HepG2 (cell line): ENCODE data around the gene ALDOA. TPM values are rescaled to one million over a fixed set of nuclear protein-coding genes. Genes with fewer than 3 reads are reported as not detected.

Experiments
- AGO1 ChIP-seq: fragments of 200-400 bp; formaldehyde crosslinking; IDR thresholded peaks from 2 replicates; pipeline ENCODE4 v1.6.1; 2017; ENCODE audit warnings: mild to moderate bottlenecking, low read depth, low read length, moderate library complexity; ENCODE audit not compliant: poor library complexity, severe bottlenecking
- CCDC6 ChIP-seq: sonication (generic); formaldehyde crosslinking; IDR thresholded peaks from 2 replicates; pipeline ENCODE4 v1.8.1; 2022; ENCODE audit warnings: mild to moderate bottlenecking, missing genetic modification reagents, moderate library complexity
- GTF3A ChIP-seq: sonication (generic); formaldehyde crosslinking; conservative IDR thresholded peaks from 2 replicates; pipeline ENCODE4 v1.4.0; 2020; ENCODE audit warnings: mild to moderate bottlenecking, missing genetic modification reagents
- HHEX ChIP-seq: IDR thresholded peaks from 2 replicates; pipeline ENCODE4 v1.6.1; 2016; ENCODE audit warnings: control low read depth
- HMGA1 ChIP-seq: sonication (generic); formaldehyde crosslinking; conservative IDR thresholded peaks from 2 replicates; pipeline ENCODE4 v1.4.0; 2020; ENCODE audit warnings: missing genetic modification reagents
- HOMEZ ChIP-seq: IDR thresholded peaks from 2 replicates; pipeline ENCODE4 v1.6.1; 2016; ENCODE audit warnings: low read depth
- NR2F6 ChIP-seq, 2 experiments: IDR thresholded peaks; 2 replicates each; pipeline ENCODE4 v1.6.1; 2016; ENCODE audit warnings: antibody characterized with exemption in 1 of 2, mild to moderate bottlenecking in 1 of 2
- SKI ChIP-seq: fragments of 450-650 bp; IDR thresholded peaks from one replicate; pipeline ENCODE4 v1.6.1; 2018; ENCODE audit warnings: mild to moderate bottlenecking; ENCODE audit not compliant: partially characterized antibody
- SKIL ChIP-seq: sonication (generic); formaldehyde crosslinking; IDR thresholded peaks from 2 replicates; pipeline ENCODE4 v1.8.0; 2022; ENCODE audit warnings: missing genetic modification reagents, mild to moderate bottlenecking, moderate library complexity, borderline replicate concordance
- ZBTB14 ChIP-seq: sonication (generic); formaldehyde crosslinking; IDR thresholded peaks from 2 replicates; pipeline ENCODE4 v1.4.0; 2020; ENCODE audit warnings: missing genetic modification reagents
- ZNF10 ChIP-seq: sonication (generic); formaldehyde crosslinking; IDR thresholded peaks from 2 replicates; pipeline ENCODE4 v1.4.0; 2020; ENCODE audit warnings: mild to moderate bottlenecking, low read depth, missing genetic modification reagents, borderline replicate concordance
- ZNF224 ChIP-seq: sonication (generic); formaldehyde crosslinking; IDR thresholded peaks from 2 replicates; pipeline ENCODE4 v1.5.0; 2020; ENCODE audit warnings: mild to moderate bottlenecking, missing genetic modification reagents
- ZNF3 ChIP-seq: IDR thresholded peaks from 2 replicates; pipeline ENCODE4 v1.7.0; 2017; ENCODE audit warnings: inconsistent platforms
- ZNF33B ChIP-seq: sonication (generic); formaldehyde crosslinking; IDR thresholded peaks from 2 replicates; pipeline ENCODE4 v1.5.1; 2020; ENCODE audit warnings: mild to moderate bottlenecking, missing genetic modification reagents
- ZNF354B ChIP-seq: sonication (generic); formaldehyde crosslinking; IDR thresholded peaks from 2 replicates; pipeline ENCODE4 v1.8.0; 2022; ENCODE audit warnings: mild to moderate bottlenecking, missing genetic modification reagents
- ZNF414 ChIP-seq: sonication (generic); formaldehyde crosslinking; IDR thresholded peaks from 2 replicates; pipeline ENCODE4 v1.5.0; 2020; ENCODE audit warnings: missing genetic modification reagents
- ZNF468 ChIP-seq: sonication (generic); formaldehyde crosslinking; IDR thresholded peaks from 2 replicates; pipeline ENCODE4 v1.8.0; 2022; ENCODE audit warnings: mild to moderate bottlenecking, moderate library complexity, missing genetic modification reagents
- ZNF512 ChIP-seq: sonication (generic); formaldehyde crosslinking; IDR thresholded peaks from 2 replicates; pipeline ENCODE4 v1.4.0; 2020; ENCODE audit warnings: mild to moderate bottlenecking, missing genetic modification reagents
- ZNF570 ChIP-seq: sonication (generic); formaldehyde crosslinking; IDR thresholded peaks from 2 replicates; pipeline ENCODE4 v1.4.0; 2020; ENCODE audit warnings: mild to moderate bottlenecking, missing genetic modification reagents, borderline replicate concordance
- ZNF770 ChIP-seq: sonication (generic); formaldehyde crosslinking; IDR thresholded peaks from 2 replicates; pipeline ENCODE4 v1.5.0; 2020; ENCODE audit warnings: mild to moderate bottlenecking, missing genetic modification reagents
- ZNF775 ChIP-seq: sonication (generic); formaldehyde crosslinking; IDR thresholded peaks from 2 replicates; pipeline ENCODE4 v1.4.0; 2020; ENCODE audit warnings: missing genetic modification reagents, mild to moderate bottlenecking, moderate library complexity, borderline replicate concordance
- polyA plus RNA-seq, 8 experiments: library from polyadenylated mRNA; depleted of rRNA in 3 of 8; stranded (reverse) in 7 of 8; unstranded in 1 of 8; fragments of >200 nt; fragmentation: Illumina TruSeq in 4 of 8; extraction: Trizol in 4 of 8; gene quantifications; 2 replicates each; pipeline versions ENCODE4 v1.2.1 to v1.2.3, GENCODE V29; 2011 to 2016; ENCODE audit warnings: low read depth in 4 of 8, missing spikeins in 1 of 8, mixed read lengths in 1 of 8; ENCODE audit not compliant: insufficient read depth in 1 of 8
- total RNA-seq, 5 experiments: library from RNA; depleted of rRNA; stranded (reverse); fragments of >200 nt; fragmentation: Illumina TruSeq; extraction: Trizol; gene quantifications; 2 replicates each; pipeline ENCODE4 v1.2.3, GENCODE V29; 2016; ENCODE audit warnings: low read depth in 1 of 5

Gene ALDOA
- total and polyA plus RNA-seq, 2 of the 13 experiments (the other 11 are each of a cell fraction or from before 2014, with no cell fraction given), result 925 to 1,884 TPM

- peak; percentile 29; the same call in 1 of the 2 replicates for TF ChIP-seq SKIL (CRISPR knock-in tag)
- no peak for TF ChIP-seq ZNF354B (CRISPR knock-in tag)
- TF ChIP-seq ZNF770 (CRISPR knock-in tag), result no peak
- no peak for TF ChIP-seq ZBTB14
- TF ChIP-seq ZNF775, result no peak
- no peak for TF ChIP-seq ZNF512 (CRISPR knock-in tag)
- TF ChIP-seq ZNF468 (CRISPR knock-in tag), result no peak
- TF ChIP-seq GTF3A, result no peak
- TF ChIP-seq ZNF570 (CRISPR knock-in tag), result no peak
- no peak for TF ChIP-seq SKI
- no peak for TF ChIP-seq AGO1
- no peak for TF ChIP-seq ZNF224
- no peak for TF ChIP-seq ZNF414 (CRISPR knock-in tag)
- TF ChIP-seq HMGA1 (CRISPR knock-in tag), result no peak
- TF ChIP-seq ZNF33B (CRISPR knock-in tag), result no peak
- no peak for TF ChIP-seq HOMEZ (CRISPR knock-in tag)
- no peak for TF ChIP-seq ZNF10 (CRISPR knock-in tag)
- no peak for TF ChIP-seq HHEX (CRISPR knock-in tag)
- TF ChIP-seq CCDC6 (CRISPR knock-in tag), result no peak
- TF ChIP-seq NR2F6 (IDR thresholded peaks at IDR 0.05), result peak; percentile 75
- 0 out of 2 replicates have a peak, but pooled peaks have one; percentile 3 for TF ChIP-seq NR2F6 (CRISPR knock-in tag; IDR thresholded peaks at IDR 0.05)
- no peak for TF ChIP-seq ZNF3
Observed at GRCh38 chr16:30094541-30095165, 29.1 kb downstream of the ALDOA start (continued).
